H1 (cell line): ENCODE results near the gene SPATS2. TPM values are rescaled to one million over a fixed set of nuclear protein-coding genes. Genes with fewer than 3 reads are reported as not detected.

Experiments used
- CTCF ChIA-PET: fragments of 300-600 bp; sonication (Branson Sonifier 250); formaldehyde crosslinking; loops from one replicate; lab custom pipeline; 2021; ENCODE audit not compliant: partially characterized antibody; lab: Charles Lee
- POLR2A ChIA-PET: fragments of 300-600 bp; sonication (Branson Sonifier 250); formaldehyde crosslinking; loops from one replicate; lab custom pipeline; 2021; ENCODE audit warnings: inconsistent platforms; ENCODE audit not compliant: partially characterized antibody; lab: Charles Lee
- DNase-seq, 2 experiments: peaks; one replicate each; pipeline versions ENCODE4 v3.0.0 to v3.0.0-alpha.2; 2010 to 2022; ENCODE audit warnings: low spot score in 2 of 2, low read depth in 1 of 2, mixed read lengths in 1 of 2
- FAIRE-seq: peaks from 2 replicates; lab custom pipeline; 2011; peaks lifted over from hg19 to GRCh38; lab: Jason Lieb, UNC
- H2AFZ ChIP-seq: 2 replicates; pipeline ENCODE4 v1.8.1; 2012; ENCODE audit warnings: low read length, inconsistent platforms
- H2AK5ac ChIP-seq: 2 replicates; pipeline ENCODE4 v1.6.1; 2013; ENCODE audit warnings: low read depth, low read length
- H2BK120ac ChIP-seq: replicated peaks from 2 replicates; pipeline ENCODE3; 2013; ENCODE audit warnings: low read depth, low read length, inconsistent platforms
- H2BK12ac ChIP-seq: 2 replicates; pipeline ENCODE4 v1.6.1; 2013; ENCODE audit warnings: low read depth, low read length
- H2BK15ac ChIP-seq: 2 replicates; pipeline ENCODE4 v1.6.1; 2013; ENCODE audit warnings: low read length
- H2BK20ac ChIP-seq: 2 replicates; pipeline ENCODE4 v1.6.1; 2013; ENCODE audit warnings: low read length
- H2BK5ac ChIP-seq: 2 replicates; pipeline ENCODE4 v1.6.1; 2013; ENCODE audit warnings: low read depth, low read length
- H3K14ac ChIP-seq: 2 replicates; pipeline ENCODE4 v1.6.1; 2013; ENCODE audit warnings: inconsistent platforms; ENCODE audit not compliant: insufficient read length
- H3K18ac ChIP-seq: 2 replicates; pipeline ENCODE4 v1.6.1; 2013; ENCODE audit warnings: low read length; ENCODE audit errors: extremely low read depth
- H3K23ac ChIP-seq: 2 replicates; pipeline ENCODE4 v1.6.1; 2013; ENCODE audit warnings: inconsistent platforms; ENCODE audit not compliant: insufficient read length
- H3K23me2 ChIP-seq: 2 replicates; pipeline ENCODE4 v1.6.1; 2013; ENCODE audit warnings: low read depth, low read length
- H3K27ac ChIP-seq: 2 replicates; pipeline ENCODE4 v1.6.1; 2011; ENCODE audit warnings: low read depth, low read length, inconsistent platforms
- H3K27me3 ChIP-seq, 4 experiments: replicated peaks in 1 of 4; 1 replicate in 1 of 4; 2 replicates in 3 of 4; pipeline versions ENCODE4 v1.6.1 to v1.8.1; 2011 to 2013; ENCODE audit warnings: low read length in 3 of 4, mild to moderate bottlenecking in 3 of 4, inconsistent platforms in 2 of 4, mixed read lengths in 2 of 4, moderate library complexity in 1 of 4; ENCODE audit not compliant: control insufficient read depth in 3 of 4, insufficient read depth in 3 of 4; ENCODE audit errors: extremely low read depth in 1 of 4
- H3K36me3 ChIP-seq, 4 experiments: 2 replicates each; pipeline versions ENCODE4 v1.6.1 to v1.8.1; 2011 to 2013; ENCODE audit warnings: mild to moderate bottlenecking in 4 of 4, low read length in 3 of 4, moderate library complexity in 2 of 4, control low read depth in 1 of 4, inconsistent platforms in 1 of 4; ENCODE audit not compliant: insufficient read depth in 4 of 4, control insufficient read depth in 2 of 4
- H3K4ac ChIP-seq: replicated peaks from 2 replicates; pipeline ENCODE3; 2013; ENCODE audit warnings: low read length, low read depth, mixed read lengths, inconsistent platforms; ENCODE audit not compliant: insufficient read length
- H3K4me1 ChIP-seq, 4 experiments: replicated peaks in 1 of 4; 1 replicate in 1 of 4; 2 replicates in 3 of 4; pipeline versions ENCODE4 v1.6.1 to v1.8.1; 2011 to 2013; ENCODE audit warnings: low read length in 3 of 4, inconsistent platforms in 2 of 4, mixed read lengths in 1 of 4; ENCODE audit not compliant: insufficient read depth in 4 of 4, control insufficient read depth in 3 of 4
- H3K4me2 ChIP-seq, 2 experiments: 2 replicates each; pipeline versions ENCODE4 v1.6.1 to v1.8.1; 2011 to 2013; ENCODE audit warnings: low read depth in 2 of 2, low read length in 2 of 2, control low read depth in 1 of 2, inconsistent platforms in 1 of 2, mild to moderate bottlenecking in 1 of 2; ENCODE audit not compliant: insufficient read depth in 1 of 2
- H3K4me3 ChIP-seq, 4 experiments: fragments of 200-600, 300-600 bp in 1 of 4; sonication (generic), shearing (Covaris generic), sonication (Bioruptor Twin) in 1 of 4; 2 replicates each; pipeline versions ENCODE4 v1.5.1 to v1.8.1; 2011 to 2016; ENCODE audit warnings: low read length in 4 of 4, low read depth in 3 of 4, control low read depth in 2 of 4, inconsistent platforms in 2 of 4, mild to moderate bottlenecking in 2 of 4, mixed read lengths in 1 of 4, moderate library complexity in 1 of 4; ENCODE audit not compliant: insufficient read depth in 2 of 4; ENCODE audit errors: extremely low read depth in 1 of 4
- H3K56ac ChIP-seq: replicated peaks from 2 replicates; pipeline ENCODE3; 2013; ENCODE audit warnings: low read depth, mild to moderate bottlenecking, mixed read lengths, low read length, inconsistent platforms; ENCODE audit not compliant: insufficient read length
- H3K79me1 ChIP-seq: 2 replicates; pipeline ENCODE4 v1.6.1; 2013; ENCODE audit warnings: low read depth, low read length, control low read depth
- H3K79me2 ChIP-seq, 2 experiments: 2 replicates each; pipeline versions ENCODE4 v1.6.1 to v1.8.1; 2012 to 2013; ENCODE audit warnings: low read length in 2 of 2, mild to moderate bottlenecking in 2 of 2, inconsistent platforms in 1 of 2; ENCODE audit not compliant: insufficient read depth in 2 of 2, control insufficient read depth in 1 of 2
- H3K9ac ChIP-seq, 4 experiments: replicated peaks in 1 of 4; 1 replicate in 1 of 4; 2 replicates in 3 of 4; pipeline versions ENCODE4 v1.6.1 to v1.8.1; 2011 to 2013; ENCODE audit warnings: low read depth in 3 of 4, low read length in 3 of 4, control low read depth in 2 of 4, mild to moderate bottlenecking in 2 of 4, moderate library complexity in 2 of 4, inconsistent platforms in 1 of 4; ENCODE audit errors: extremely low read depth in 1 of 4
- H3K9me3 ChIP-seq, 2 experiments: 2 replicates each; pipeline versions ENCODE4 v1.6.1 to v1.8.1; 2012 to 2013; ENCODE audit warnings: mild to moderate bottlenecking in 2 of 2, moderate library complexity in 2 of 2, control low read depth in 1 of 2, inconsistent platforms in 1 of 2, low read depth in 1 of 2, low read length in 1 of 2, mixed read lengths in 1 of 2; ENCODE audit not compliant: insufficient read depth in 2 of 2
- H4K20me1 ChIP-seq, 2 experiments: replicated peaks in 1 of 2; 2 replicates each; pipeline versions ENCODE3 to v1.8.1; 2011 to 2013; ENCODE audit warnings: inconsistent platforms in 2 of 2, low read length in 2 of 2, mild to moderate bottlenecking in 1 of 2; ENCODE audit not compliant: insufficient read depth in 2 of 2, control insufficient read depth in 1 of 2
- H4K5ac ChIP-seq: 2 replicates; pipeline ENCODE4 v1.6.1; 2013; ENCODE audit warnings: low read length, low read depth, mixed read lengths, inconsistent platforms; ENCODE audit not compliant: insufficient read length
- H4K8ac ChIP-seq: 2 replicates; pipeline ENCODE4 v1.8.0; 2013; ENCODE audit warnings: mild to moderate bottlenecking, moderate library complexity, low read length, inconsistent platforms; ENCODE audit not compliant: insufficient read depth; ENCODE audit errors: extremely low read depth
- H4K91ac ChIP-seq: replicated peaks from 2 replicates; pipeline ENCODE3; 2013; ENCODE audit warnings: low read length, mixed read lengths, inconsistent platforms; ENCODE audit not compliant: insufficient read length
- CHD1 ChIP-seq: IDR thresholded peaks from 2 replicates; pipeline ENCODE4 v1.6.1; 2012; ENCODE audit warnings: low read depth, low read length, improper control_type of control experiment
- CHD2 ChIP-seq: IDR thresholded peaks from 2 replicates; pipeline ENCODE4 v1.6.1; 2012; ENCODE audit warnings: low read length, improper control_type of control experiment
- CREB1 ChIP-seq: IDR thresholded peaks from 2 replicates; pipeline ENCODE4 v1.6.1; 2012; ENCODE audit warnings: inconsistent platforms
- EGR1 ChIP-seq: IDR thresholded peaks from 2 replicates; pipeline ENCODE4 v1.6.1; 2011; ENCODE audit warnings: low read depth, low read length, borderline replicate concordance
- EP300 ChIP-seq, 2 experiments: IDR thresholded peaks; 1 replicate in 1 of 2; 2 replicates in 1 of 2; pipeline ENCODE4 v1.6.1; 2011 to 2012; ENCODE audit warnings: low read depth in 2 of 2, low read length in 2 of 2, mild to moderate bottlenecking in 2 of 2, borderline replicate concordance in 1 of 2, inconsistent platforms in 1 of 2, moderate library complexity in 1 of 2
- HDAC6 ChIP-seq: IDR thresholded peaks from one replicate; pipeline ENCODE4 v1.7.1; 2012; ENCODE audit warnings: low read depth, mild to moderate bottlenecking, inconsistent platforms, low read length, moderate library complexity
- POLR2A ChIP-seq, 2 experiments: IDR thresholded peaks; 1 replicate in 1 of 2; 2 replicates in 1 of 2; pipeline ENCODE4 v1.6.1; 2011; ENCODE audit warnings: low read depth in 2 of 2, low read length in 2 of 2, mild to moderate bottlenecking in 2 of 2; ENCODE audit errors: control extremely low read depth in 1 of 2
- POU5F1 ChIP-seq: IDR thresholded peaks from 2 replicates; pipeline ENCODE4 v1.6.1; 2011; ENCODE audit warnings: low read depth, mild to moderate bottlenecking, low read length, moderate library complexity
- RXRA ChIP-seq: IDR thresholded peaks from 2 replicates; pipeline ENCODE4 v1.6.1; 2011; ENCODE audit warnings: low read depth, mild to moderate bottlenecking, low read length, moderate library complexity; ENCODE audit not compliant: insufficient read depth
- SAP30 ChIP-seq: fragments of 300-600 bp; sonication (generic); IDR thresholded peaks from 2 replicates; pipeline ENCODE4 v1.7.1; 2012; ENCODE audit warnings: low read length, moderate library complexity, mild to moderate bottlenecking, inconsistent platforms; ENCODE audit not compliant: insufficient read depth, insufficient replicate concordance
- SIX5 ChIP-seq: IDR thresholded peaks from 2 replicates; pipeline ENCODE4 v1.6.1; 2011; ENCODE audit warnings: mild to moderate bottlenecking, low read depth, low read length
- SP2 ChIP-seq: IDR thresholded peaks from 2 replicates; pipeline ENCODE4 v1.6.1; 2012; ENCODE audit warnings: mild to moderate bottlenecking, low read length, inconsistent platforms
- SUZ12 ChIP-seq: fragments of 200-600 bp; sonication (generic); IDR thresholded peaks from 2 replicates; pipeline ENCODE4 v1.6.1; 2012; ENCODE audit warnings: mild to moderate bottlenecking, inconsistent platforms, low read length, moderate library complexity, mixed read lengths
- ZNF274 ChIP-seq: IDR thresholded peaks from 2 replicates; pipeline ENCODE4 v1.7.0; 2012; ENCODE audit warnings: low read length, borderline replicate concordance; ENCODE audit errors: extremely low read depth
- WGBS, 2 experiments: shearing (Covaris generic) in 1 of 2; methylation state at CpG; one replicate each; pipeline versions ENCODE4 v1.1.6 to v1.1.7; 2013 to 2015; ENCODE audit warnings: low lambda C conversion rate in 2 of 2, mixed read lengths in 2 of 2, inconsistent platforms in 1 of 2, low coverage in 1 of 2, missing lambda C conversion rate in 1 of 2; ENCODE audit not compliant: insufficient replicate concordance in 2 of 2, insufficient coverage in 1 of 2, insufficient read length in 1 of 2; ENCODE audit errors: extremely low coverage in 1 of 2, missing lambda C conversion rate in 1 of 2; 5-methylcytosine and 5-hydroxymethylcytosine counted together
- polyA plus RNA-seq, 7 experiments: library from polyadenylated mRNA; depleted of rRNA in 3 of 7; stranded (reverse) in 5 of 7; unstranded in 2 of 7; fragments of >200 nt in 5 of 7; fragments of 200-250 nt in 2 of 7; gene quantifications; 1 replicate in 5 of 7; 2 replicates in 1 of 7; 4 replicates in 1 of 7; pipeline versions ENCODE4 v1.2.1 to v1.2.3, GENCODE V29; 2011 to 2013; ENCODE audit warnings: missing spikeins in 2 of 7, mixed read lengths in 2 of 7
- total RNA-seq: library from RNA; stranded (reverse); fragmentation: NEBNext Ultra II Directional; extraction: Animal tissue kit (Norgen Biotek cat#: 25700); gene quantifications from 2 replicates; pipeline ENCODE4 v1.2.1, GENCODE V29; 2021

Gene SPATS2
- total and polyA plus RNA-seq, 2 of the 8 experiments (the other 6 are each of a cell fraction or from before 2014, with no cell fraction given) = 19.2 to 24.5 TPM

DNA sequence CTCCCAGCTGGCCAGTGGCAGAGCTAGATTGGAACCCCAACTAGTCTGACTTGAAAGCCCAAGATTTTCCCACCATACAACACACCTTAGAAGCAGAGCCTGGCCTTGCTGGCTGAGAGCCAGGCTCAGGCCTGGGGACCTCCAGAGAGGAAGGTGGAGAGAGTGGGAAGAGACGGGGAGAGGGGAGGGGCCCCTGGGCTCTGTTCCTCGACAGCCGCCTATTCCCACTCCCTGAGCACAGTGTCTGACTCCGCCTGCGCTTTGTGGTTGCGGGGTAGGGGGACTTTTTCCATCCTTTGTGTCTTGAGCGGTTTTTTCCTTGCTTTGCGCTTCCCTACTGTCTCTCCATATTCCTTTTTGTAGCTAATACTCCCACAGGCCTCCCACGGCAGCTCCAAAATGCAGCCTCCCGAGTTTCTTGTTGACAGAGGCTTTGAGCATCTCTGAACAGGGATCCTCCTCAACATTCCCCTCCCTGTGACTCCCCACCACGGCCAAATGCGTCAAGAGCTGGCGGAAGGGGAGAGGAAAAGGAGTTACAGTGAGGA is 167.5 kb downstream of the SPATS2 start:
- CTCF ChIA-PET = interaction anchor here (0.6 to 7.8 kb wide), 17 partner anchors 10 to 684 kb away, joined by 3 to 91 read pairs (median 4); partner anchors contain the start of genes DNAJC22 and SPATS2
- Histone ChIP-seq H4K5ac (no peak overlapping the region), H3K14ac (no peak overlapping the region), H2AFZ (no peak overlapping the region), H3K9ac (no peak overlapping the region), H3K27me3 (peaks cover 38 to 47% (median 44%) of the 10 kb centered on the region in 4 experiments), H3K4ac (no peak overlapping the region), H3K4me3 (no peak overlapping the region), H2BK15ac (no peak overlapping the region), H3K23ac (no peak overlapping the region), H3K79me1 (no peaks in the 10 kb centered on the region), H3K36me3 (peaks cover 0 to 6% (median 0%) of the 10 kb centered on the region in 4 experiments; a peak in 1 of 8 replicates), H2BK5ac (no peak overlapping the region), H3K79me2 (no peaks in the 10 kb centered on the region), H4K20me1 (peaks cover 2 to 5% of the 10 kb centered on the region in 2 experiments), H3K4me1 (peaks cover 0 to 12% (median 8%) of the 10 kb centered on the region in 4 experiments; a peak in 4 of 7 replicates), H2BK12ac (no peak overlapping the region), H2BK120ac (no peak overlapping the region), H4K8ac (peak overlapping the region; percentile 43; the same call in 1 of the 2 replicates), H2BK20ac (no peak overlapping the region), H3K56ac (no peak overlapping the region), H3K4me2 (no peak overlapping the region; a peak in 1 of 4 replicates), H3K9me3 (no peaks in the 10 kb centered on the region), H3K23me2 (peaks cover 9% of the 10 kb centered on the region; the same call in 1 of the 2 replicates), H3K18ac (no peak overlapping the region), H2AK5ac (no peak overlapping the region), H4K91ac (no peak overlapping the region), H3K27ac (no peak overlapping the region)
- FAIRE-seq = no peak
- 67% methylated on average over 12 of the region's 13 CpGs; no CpG with 5 or more reads in 1 of the 2 experiments for WGBS, 2 experiments
- POLR2A ChIA-PET = interaction anchor here (0.6 kb wide), 1 partner anchor 168 kb away, joined by 3 read pairs; the partner anchor contains the start of gene SPATS2
- no peak for DNase-seq
- TF ChIP-seq SAP30 = no peak
- TF ChIP-seq EP300 (IDR thresholded peaks at IDR 0.05; ENCODE audit: borderline replicate concordance in 1 of 2, low read depth in 2 of 2, low read length in 2 of 2) = no peak
- no peak for TF ChIP-seq ZNF274
- TF ChIP-seq SIX5 = no peak
- no peak for TF ChIP-seq SP2
- no peak for TF ChIP-seq SUZ12
- TF ChIP-seq POLR2A (IDR thresholded peaks at IDR 0.05; ENCODE audit: control extremely low read depth in 1 of 2, low read depth in 2 of 2, low read length in 2 of 2) = no peak
- no peak for TF ChIP-seq CHD1
- no peak for TF ChIP-seq HDAC6
- TF ChIP-seq CREB1 = no peak
- TF ChIP-seq POU5F1 = no peak
- no peak for TF ChIP-seq RXRA
- no peak for TF ChIP-seq CHD2
- TF ChIP-seq EGR1 = no peak
